NCI-H128 (cell line): Measurements from ENCODE around the gene ZFPL1.

Experiments used
- DNase-seq: peaks from one replicate; lab custom pipeline; 2025; ENCODE audit not compliant: unreplicated experiment; lab: John Stamatoyannopoulos, UW

Gene ZFPL1

DNA sequence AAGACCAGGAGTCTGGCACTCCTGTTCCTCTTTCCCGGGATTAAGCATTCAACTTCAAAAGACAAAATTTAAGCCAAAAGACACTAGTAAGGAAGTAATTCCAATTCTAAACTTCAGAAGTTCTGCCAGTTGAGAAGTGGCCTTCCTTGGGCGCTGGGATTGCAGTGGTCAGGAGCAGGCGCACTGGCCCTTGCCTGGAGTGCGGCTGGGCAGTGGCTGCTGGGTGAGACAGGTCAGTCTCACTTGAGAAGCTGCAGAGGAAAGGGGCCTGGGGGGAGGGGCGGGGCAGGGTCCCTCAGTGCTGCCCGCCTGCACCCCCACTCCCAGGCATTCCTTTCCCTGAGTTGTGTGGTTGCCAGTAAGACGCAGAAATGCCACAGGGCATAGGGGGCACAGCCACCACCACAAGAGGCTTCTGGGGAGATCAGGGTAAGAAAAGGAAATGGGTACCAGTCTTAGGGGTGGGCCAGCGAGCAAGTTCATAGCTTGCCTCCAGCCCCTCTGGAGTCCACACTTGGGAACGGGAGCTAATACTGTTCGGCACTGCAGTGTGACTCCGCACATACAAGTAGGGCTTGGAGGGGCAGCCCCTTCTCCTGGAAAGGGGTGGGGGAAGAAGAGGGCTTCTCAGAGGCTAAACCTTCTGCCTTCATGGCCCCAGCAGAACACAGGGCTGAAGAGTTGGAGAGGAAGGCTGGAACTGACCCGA lies 43.6 kb downstream of the ZFPL1 start:
- no peak for DNase-seq

DNA sequence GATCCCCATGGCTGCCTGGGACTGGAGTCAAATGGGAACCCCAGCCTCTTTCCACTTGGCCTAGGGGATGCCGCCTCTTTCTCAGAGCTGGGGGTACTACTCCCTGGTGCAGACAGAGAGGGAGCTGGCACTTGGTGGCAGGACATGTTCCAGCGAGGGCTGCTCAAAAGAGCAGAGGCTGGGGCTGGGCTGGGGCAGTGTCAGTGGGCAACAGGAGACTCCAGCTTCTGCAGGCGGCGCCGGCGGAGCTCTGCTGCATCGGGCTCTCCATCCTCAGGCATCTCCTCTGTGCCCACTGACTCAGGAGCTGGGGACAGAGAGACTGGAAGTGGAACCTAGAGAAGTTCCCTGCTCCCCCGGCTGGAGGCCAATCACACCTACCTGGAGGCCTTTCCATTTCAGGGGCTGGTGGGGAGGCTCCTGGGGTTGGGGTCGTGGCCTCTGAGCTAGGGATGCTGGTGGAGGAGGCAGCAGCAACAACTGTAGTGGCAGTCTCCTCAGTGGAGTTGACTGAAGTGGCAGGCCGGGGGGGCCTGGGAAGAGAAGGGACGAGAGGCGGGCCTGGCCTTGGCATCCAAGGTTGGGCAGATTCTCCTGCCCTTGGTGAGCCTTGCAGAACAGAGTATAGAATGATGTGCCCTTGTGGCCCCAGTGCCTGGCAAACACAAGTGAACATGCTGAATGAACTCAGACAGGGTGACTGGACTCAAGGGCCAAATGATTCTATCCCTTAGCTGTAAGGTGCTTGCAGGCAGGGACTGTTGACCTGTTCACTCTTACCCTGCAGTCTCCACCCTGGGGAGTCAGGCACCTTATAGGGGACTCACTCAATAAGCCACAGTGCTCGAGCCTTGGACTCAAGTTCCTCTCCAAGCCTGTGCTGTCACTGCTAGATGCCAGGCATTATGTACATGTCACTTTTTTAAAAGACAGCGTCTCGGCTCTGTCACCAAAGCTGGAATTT lies 44.4 kb downstream of the ZFPL1 start:
- DNase-seq: no peak

DNA sequence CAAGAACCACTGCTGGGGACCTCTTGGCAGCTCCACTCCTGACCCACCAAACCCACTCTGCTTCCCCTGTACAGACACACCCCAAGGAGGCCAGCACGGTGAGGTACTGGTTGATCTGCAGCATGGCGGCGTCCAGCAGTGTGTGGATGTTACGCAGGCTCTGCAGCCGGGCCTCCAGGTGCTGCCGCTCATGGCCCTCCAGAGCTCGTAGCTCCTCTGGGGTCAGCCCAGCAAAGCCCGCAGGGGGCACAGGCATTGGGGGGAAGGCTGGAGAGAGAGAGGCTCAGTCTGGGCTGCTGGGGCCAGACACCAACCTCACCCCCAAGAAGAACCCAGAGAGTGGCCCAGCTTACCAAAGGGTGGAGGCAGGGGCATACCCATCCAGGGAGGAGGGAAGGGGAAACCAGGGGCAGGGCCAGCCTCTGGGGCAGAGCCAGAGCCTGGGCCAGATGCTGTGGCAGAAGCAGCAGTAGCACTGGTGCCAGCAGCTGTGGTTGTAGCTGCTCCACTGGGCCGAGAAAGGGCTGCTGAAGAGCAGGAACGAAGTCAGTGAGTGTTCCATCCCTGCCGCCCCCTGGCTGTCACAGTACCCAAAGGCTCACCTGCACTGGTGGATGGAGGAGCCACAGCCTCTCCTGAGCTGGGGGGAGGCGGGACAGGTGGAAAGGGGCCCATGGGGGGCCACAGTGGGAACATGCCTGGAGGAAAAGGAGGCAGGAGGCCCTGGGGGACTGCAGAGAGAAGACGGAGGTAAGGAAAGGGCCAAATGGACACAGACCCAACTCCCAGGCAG lies 45.8 kb downstream of the ZFPL1 start:
- no peak for DNase-seq

DNA sequence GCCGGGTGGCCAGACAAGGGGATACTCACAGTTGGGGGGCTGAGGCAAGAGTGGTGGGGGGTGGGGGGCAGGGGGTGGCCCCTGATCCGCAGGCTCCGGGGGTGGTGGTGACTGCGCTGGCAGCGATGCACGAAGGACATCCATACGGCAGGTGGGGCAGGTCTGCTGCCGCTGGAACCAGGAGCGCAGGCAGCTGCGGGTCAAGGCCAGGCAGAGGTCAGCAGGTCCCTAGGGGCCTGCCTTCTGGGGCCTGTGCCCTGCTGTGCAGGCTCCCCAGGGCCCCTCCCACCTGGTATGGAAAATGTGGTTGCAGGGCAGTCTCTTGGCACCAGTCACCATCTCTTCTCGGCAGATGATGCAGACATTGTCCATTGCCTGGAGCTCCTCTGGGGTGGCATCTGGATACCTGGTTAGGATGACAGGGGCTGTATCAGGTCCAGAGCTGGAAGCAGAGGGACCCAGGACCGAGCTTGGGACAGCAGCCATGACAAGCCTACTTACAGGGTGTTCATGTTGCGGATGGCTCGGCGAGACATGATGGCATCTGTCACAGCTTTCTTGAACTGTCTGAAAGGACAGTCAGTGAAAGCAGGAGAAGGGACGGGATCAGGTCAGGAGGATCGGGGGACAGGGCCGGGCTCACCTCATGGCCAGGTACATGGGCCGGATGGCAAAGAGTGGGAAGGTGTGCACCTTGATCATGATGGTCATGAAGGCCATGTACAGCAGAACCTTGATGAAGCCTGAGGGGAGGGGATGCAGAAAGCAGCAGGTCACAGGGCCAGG lies 46.8 kb downstream of the ZFPL1 start:
- no peak for DNase-seq

DNA sequence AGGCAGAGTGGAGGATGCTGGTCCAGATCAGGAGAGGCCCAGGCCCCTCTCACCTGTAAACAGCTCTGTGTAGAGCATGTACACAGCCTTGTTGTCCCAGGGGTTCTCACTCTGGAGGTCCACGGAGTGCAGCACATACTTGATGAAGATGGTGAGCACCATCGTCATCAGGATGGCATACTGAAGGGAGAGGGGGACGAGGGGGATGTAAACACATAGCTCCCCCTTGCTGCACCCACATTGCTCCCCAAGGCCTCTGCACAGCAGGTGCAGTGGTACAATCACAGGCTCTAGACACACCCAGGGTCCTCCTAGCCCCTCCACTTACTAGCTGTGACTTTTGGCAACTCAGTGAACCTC lies 47.4 kb downstream of the ZFPL1 start:
- no peak for DNase-seq

DNA sequence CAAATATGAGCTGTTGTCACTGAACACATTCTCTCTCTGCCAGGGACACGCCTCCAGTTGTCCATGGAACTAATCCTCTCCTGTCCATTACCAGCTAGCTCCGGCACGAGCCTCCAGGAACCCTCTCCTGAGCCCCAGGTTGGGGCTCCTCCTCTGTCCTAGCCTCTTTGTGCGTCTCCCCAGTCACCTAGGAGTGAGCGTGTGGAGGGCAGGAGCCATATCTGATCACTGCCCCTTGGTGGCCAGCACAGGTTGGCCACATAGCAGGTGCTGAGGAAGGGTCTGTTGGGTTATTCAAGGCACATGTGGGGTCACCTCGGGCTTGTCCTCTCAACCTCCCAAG lies 47.8 kb downstream of the ZFPL1 start:
- no peak for DNase-seq

DNA sequence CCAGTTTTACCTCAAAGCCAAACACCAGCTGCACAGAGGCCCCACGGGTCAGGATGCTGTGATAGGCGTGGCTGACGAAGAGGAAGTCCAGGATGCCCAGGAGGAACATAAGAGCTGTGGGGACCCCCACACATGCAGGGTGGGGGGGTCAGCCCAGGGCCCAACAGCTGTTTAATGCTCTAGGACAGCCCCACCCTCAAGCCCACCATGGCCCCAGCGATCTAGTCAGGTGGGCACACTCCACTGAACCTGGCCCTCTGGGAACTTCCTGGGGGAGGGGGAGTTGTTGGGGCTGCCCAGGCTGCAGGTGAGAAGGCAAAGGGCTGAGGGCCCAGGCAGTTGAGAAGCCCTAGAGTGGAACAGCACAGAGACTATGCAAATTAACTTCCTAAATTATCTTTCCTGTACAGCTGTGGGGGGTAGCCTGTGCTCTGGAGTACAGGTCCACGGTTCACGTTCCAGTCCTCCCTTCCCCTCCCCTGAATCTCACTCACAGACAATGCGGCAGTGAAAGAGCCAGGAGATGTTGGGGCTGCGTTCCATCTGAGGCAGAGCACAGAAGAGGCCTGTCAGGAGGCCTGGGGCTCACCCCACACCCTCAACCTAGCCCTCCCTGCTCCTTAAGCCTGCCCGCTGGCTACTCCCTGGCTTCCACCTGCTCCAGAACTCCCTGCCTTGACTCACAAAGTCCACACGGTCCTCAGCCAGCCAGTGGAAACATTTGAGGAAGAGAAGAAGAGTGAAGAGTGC lies 48.4 kb downstream of the ZFPL1 start:
- no peak for DNase-seq

DNA sequence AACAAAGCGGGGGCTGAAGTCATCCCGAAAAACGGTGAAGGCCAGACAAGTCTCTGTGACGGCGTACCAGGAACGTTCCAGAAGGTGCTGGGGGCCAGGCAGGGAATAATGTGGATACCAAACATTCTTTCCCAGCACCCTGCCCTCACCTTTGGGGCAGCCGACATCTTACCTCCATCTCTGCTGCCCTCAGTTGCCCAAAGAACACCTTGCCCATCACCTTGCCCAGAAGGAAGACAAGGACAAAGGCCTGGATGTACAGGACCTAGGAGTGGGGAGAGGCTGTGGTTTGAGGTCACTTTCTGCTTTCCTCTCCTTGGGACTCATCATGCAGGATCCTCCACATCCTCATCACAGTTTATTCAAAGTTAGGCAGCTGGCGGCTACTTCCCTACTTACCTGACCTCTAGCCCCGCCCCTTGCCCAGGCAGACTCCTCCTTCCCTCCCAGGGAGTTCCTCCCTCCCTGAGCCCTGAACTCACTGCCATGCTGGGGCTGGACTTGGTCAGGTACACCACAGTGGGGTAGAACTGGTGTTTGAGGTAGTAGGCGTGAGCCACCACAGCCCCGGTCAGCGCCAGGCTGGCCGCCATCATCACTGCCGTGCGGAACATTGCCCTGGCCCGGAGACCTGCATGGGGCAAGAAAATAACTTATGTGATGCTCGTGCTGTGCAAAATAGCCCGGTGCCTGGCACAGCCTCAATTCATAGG lies 49.1 kb downstream of the ZFPL1 start:
- DNase-seq: no peak

DNA sequence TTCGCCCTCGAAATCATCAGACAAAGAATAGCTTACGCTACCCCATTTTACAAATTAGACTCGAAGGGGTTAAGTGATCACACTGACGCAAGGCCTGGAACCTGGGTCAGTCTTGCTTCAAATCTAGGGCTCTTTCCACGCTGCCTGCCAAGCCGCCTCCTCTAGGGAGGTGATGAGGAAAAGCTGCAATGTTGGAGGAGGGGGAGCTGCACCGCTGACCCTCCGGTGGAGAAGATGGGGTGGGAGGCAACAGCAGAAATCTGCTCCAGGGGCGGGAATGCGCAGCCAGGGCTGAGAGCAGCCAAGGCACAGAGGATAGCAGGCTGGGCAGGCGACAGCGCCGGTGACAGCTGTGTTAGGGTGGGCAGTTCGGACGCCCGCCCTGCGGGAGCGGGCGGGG lies 49.7 kb downstream of the ZFPL1 start:
- DNase-seq: no peak

DNA sequence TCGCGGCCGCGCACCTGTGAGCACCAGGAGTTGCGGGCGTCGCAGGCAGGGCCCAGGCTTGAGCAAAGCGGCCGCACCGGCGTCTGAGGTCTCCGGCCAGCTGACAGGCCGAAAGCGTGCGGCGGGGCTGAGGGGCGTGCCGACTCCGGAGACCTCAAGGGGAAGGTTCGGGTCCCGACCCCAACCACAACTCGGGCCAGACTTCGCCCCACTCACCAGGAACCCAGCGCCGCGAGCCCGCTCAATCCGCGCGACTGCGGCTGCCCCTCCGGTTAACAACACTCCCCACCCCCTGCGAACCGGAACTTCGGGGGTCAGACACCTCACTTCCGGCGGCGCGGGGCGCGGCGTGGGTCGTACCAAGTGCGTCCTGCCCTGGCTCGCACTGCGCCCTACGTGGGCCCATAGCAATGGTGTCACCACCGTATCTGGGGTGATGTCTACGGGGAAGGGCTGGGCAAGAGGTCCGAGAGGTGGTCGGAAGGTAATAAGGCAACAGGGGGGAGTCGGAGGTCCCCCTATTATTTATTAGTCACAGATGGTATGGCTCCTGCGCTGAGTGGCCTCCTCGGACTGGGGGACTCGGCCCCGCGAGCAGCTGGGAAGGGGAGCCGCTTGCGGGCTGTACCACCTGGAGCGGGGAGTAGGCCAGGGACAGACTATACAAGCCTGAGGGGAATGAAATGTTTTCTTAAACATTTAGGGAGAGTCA lies 50.4 kb downstream of the ZFPL1 start, which contains the start of gene SYVN1:
SYVN1 (minus strand) TSS at position 280 of the 712 bp plus-strand sequence. CDS start 918 bp downstream, outside the sequence.
- DNase-seq: peak; percentile 87

DNA sequence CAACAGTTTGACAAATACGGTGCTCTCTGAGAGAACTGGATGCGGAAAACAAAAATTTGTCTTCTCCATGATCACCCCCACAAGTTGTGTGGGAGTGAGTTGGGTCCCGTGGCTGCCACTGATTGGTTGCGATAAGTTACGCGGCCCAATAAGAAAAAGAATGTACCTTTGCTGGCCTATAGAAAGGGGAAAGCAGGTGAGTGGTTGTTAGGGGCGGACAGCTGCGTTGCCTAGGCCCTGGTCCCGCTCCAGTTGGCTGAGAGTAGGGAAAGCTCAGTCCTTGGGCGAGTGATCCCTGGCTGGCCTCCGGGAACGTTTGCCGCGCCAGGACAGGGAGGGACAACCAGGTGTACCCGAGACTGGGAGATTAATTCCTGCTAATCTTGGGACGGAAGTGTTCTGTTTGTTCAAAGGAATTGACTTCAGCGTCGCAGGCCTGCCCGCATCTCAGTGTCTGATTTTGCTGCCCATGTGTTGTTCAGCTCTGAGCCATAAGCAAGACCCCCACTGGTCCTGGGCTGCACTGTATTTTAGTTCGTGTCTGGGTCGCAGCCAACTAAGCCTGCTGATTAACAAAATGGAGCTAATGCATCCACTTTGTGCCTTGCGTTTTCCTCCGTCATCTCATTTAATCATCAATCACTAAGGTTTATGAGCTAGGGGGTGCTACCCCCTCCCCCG lies 51.1 kb downstream of the ZFPL1 start:
- peak; percentile 94 for DNase-seq

DNA sequence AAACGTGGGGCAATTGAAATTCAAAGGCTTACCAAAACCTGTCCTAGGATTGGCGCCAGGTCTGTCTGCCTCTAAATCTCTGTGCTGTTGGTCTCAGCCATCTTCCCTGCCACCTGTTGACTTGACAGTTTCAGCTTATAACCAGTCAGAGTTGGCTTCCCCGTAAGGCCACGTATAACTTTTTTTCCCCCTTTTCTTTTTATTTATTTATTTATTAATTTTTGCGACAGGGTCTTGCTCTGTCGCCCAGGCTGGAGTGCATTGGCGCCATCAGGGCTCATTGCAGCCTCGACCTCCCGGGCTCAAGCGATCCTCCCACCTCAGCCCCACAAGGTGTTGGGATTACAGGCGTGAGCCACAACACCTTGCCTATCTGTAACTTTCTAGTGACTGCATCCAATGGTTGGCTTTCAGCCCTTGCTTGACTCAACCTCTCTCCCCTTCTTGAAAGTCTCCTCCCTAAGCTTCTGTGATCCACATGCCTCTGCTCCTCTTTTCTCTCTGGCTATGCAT lies 51.7 kb downstream of the ZFPL1 start:
- no peak for DNase-seq

DNA sequence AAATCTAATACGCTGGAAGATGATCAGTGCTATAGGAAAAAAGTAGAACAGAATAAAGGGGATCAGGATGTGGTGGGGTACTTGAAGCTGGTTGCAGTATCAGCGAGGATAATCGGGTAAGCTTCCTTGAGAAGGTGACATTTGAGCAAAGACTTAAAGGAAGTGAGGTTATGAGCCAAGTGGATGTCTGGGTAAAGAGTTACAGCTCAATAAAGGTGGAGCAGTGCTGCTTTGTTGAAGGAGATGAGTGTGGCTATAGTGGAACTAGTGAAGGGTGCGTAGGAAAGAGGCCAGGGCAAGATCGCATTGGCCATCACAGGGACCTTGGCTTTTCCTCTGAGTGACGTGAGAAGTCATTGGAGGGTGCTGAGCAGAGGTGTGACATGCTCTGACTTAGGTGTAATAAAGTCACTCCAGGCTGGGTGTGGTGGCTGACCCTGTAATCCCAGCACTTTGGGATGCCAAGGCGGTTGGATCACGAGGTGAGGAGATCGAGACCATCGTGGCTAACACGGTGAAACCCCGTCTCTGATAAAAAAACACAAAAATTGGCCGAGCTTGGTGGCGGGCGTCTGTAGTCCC lies 52.6 kb downstream of the ZFPL1 start:
- DNase-seq: no peak
